Mesendoderm (in vitro differentiated cells): Measurements from ENCODE around the gene BMI1.
A peak's percentile ranks its signal among the peaks of the same experiment; 100 is the strongest.
"Not testable (repeated sequence)": the region's sequence is repeated elsewhere in the genome, so short reads cannot be mapped to it uniquely, and the experiment has no call there.

Source experiments
- DNase-seq: peaks from one replicate; pipeline ENCODE4 v3.0.0; 2013
- H2AK5ac ChIP-seq: 2 replicates; pipeline ENCODE4 v1.6.1; 2013; ENCODE audit warnings: low read length, inconsistent platforms
- H2BK120ac ChIP-seq: 2 replicates; pipeline ENCODE4 v1.6.1; 2013; ENCODE audit warnings: low read depth, mild to moderate bottlenecking, low read length, moderate library complexity, mixed read lengths
- H2BK15ac ChIP-seq: replicated peaks from 2 replicates; pipeline ENCODE4 v1.6.1; 2013; ENCODE audit warnings: low read depth, mild to moderate bottlenecking, moderate library complexity
- H2BK5ac ChIP-seq: 2 replicates; pipeline ENCODE4 v1.6.1; 2013; ENCODE audit warnings: low read length, inconsistent platforms
- H3K18ac ChIP-seq: 2 replicates; pipeline ENCODE4 v1.6.1; 2013; ENCODE audit warnings: mild to moderate bottlenecking, low read length, mixed read lengths
- H3K23ac ChIP-seq: one replicate; pipeline ENCODE4 v1.6.1; 2013; ENCODE audit warnings: low read length
- H3K27ac ChIP-seq: 2 replicates; pipeline ENCODE4 v1.5.1; 2013; ENCODE audit warnings: low read depth, mild to moderate bottlenecking, inconsistent platforms, low read length, moderate library complexity
- H3K27me3 ChIP-seq: 2 replicates; pipeline ENCODE4 v1.6.1; 2013; ENCODE audit warnings: low read length, control low read depth, mild to moderate bottlenecking, inconsistent platforms; ENCODE audit not compliant: insufficient read depth, poor library complexity
- H3K36me3 ChIP-seq: 2 replicates; pipeline ENCODE4 v1.6.1; 2013; ENCODE audit warnings: low read length, inconsistent platforms; ENCODE audit not compliant: control insufficient read depth, insufficient read depth
- H3K4ac ChIP-seq: one replicate; pipeline ENCODE4 v1.6.1; 2013; ENCODE audit warnings: low read depth, mild to moderate bottlenecking, low read length, moderate library complexity
- H3K4me1 ChIP-seq: 2 replicates; pipeline ENCODE4 v1.6.1; 2013; ENCODE audit warnings: low read depth, low read length, inconsistent platforms; ENCODE audit not compliant: control insufficient read depth
- H3K4me2 ChIP-seq: 2 replicates; pipeline ENCODE4 v1.6.1; 2013; ENCODE audit warnings: low read length
- H3K4me3 ChIP-seq: 2 replicates; pipeline ENCODE4 v1.5.1; 2013; ENCODE audit warnings: mild to moderate bottlenecking, low read length
- H3K56ac ChIP-seq: one replicate; pipeline ENCODE4 v1.6.1; 2013; ENCODE audit warnings: low read length
- H3K79me1 ChIP-seq: 2 replicates; pipeline ENCODE4 v1.6.1; 2013; ENCODE audit warnings: low read length, inconsistent platforms
- H3K79me2 ChIP-seq: 2 replicates; pipeline ENCODE4 v1.6.1; 2013; ENCODE audit warnings: mild to moderate bottlenecking, low read length; ENCODE audit not compliant: control insufficient read depth, insufficient read depth
- H3K9ac ChIP-seq: 2 replicates; pipeline ENCODE4 v1.6.1; 2013; ENCODE audit warnings: low read length, inconsistent platforms
- H4K5ac ChIP-seq: one replicate; pipeline ENCODE4 v1.6.1; 2013; ENCODE audit warnings: low read length
- H4K8ac ChIP-seq: one replicate; pipeline ENCODE4 v1.6.1; 2013; ENCODE audit warnings: low read depth, mild to moderate bottlenecking, control low read depth, low read length, moderate library complexity
- WGBS: extraction: QIAGEN DNeasy Blood & Tissue Kit; methylation state at CpG from one replicate; pipeline ENCODE4 v1.1.7; 2013; ENCODE audit warnings: low lambda C conversion rate, missing lambda C conversion rate; ENCODE audit not compliant: insufficient coverage; ENCODE audit errors: extremely low coverage; 5-methylcytosine and 5-hydroxymethylcytosine counted together

Gene BMI1

GRCh38 chr10:22309180-22310000 lies 11.5 kb upstream of the BMI1 start:
- Histone ChIP-seq H3K79me2 (no peaks in the 10 kb centered on the region), H3K4ac (no peak overlapping the region), H3K4me3 (no peak overlapping the region), H3K79me1 (no peaks in the 10 kb centered on the region), H3K9ac (no peak overlapping the region), H2BK120ac (no peak overlapping the region), H3K4me2 (no peak overlapping the region), H2BK15ac (no peak overlapping the region), H3K27me3 (no peaks in the 10 kb centered on the region), H2AK5ac (no peak overlapping the region), H3K36me3 (no peaks in the 10 kb centered on the region), H3K23ac (no peak overlapping the region), H4K5ac (no peak overlapping the region), H3K27ac (no peak overlapping the region), H2BK5ac (no peak overlapping the region), H3K56ac (no peak overlapping the region), H3K18ac (no peak overlapping the region), H4K8ac (no peak overlapping the region), H3K4me1 (no peaks in the 10 kb centered on the region)
- no CpG with 5 or more reads among the region's 4 CpGs for WGBS
- no peak for DNase-seq

GRCh38 chr10:22310012-22310411 lies 10.9 kb upstream of the BMI1 start:
- not testable (repeated sequence) for DNase-seq, H3K4me2 ChIP-seq, H3K18ac ChIP-seq, H3K27me3 ChIP-seq, H3K79me2 ChIP-seq, H2BK120ac ChIP-seq, H4K5ac ChIP-seq, H4K8ac ChIP-seq, H3K4me1 ChIP-seq, H2AK5ac ChIP-seq, H3K56ac ChIP-seq, H3K4me3 ChIP-seq, H2BK5ac ChIP-seq, H3K4ac ChIP-seq, H3K79me1 ChIP-seq, H2BK15ac ChIP-seq, H3K9ac ChIP-seq, H3K27ac ChIP-seq, H3K36me3 ChIP-seq, H3K23ac ChIP-seq
- WGBS, result no CpG with 5 or more reads among the region's 10 CpGs

- H3K36me3 ChIP-seq, result no peaks in the 10 kb centered on the region
- no peak overlapping the region for H2BK120ac ChIP-seq
- peaks cover 4% of the 10 kb centered on the region for H3K27me3 ChIP-seq
- H3K79me2 ChIP-seq, result no peaks in the 10 kb centered on the region
- no peak overlapping the region for H3K4me3 ChIP-seq
- no peak overlapping the region for H3K56ac ChIP-seq
- no peak overlapping the region for H3K9ac ChIP-seq
- H3K4me2 ChIP-seq, result no peak overlapping the region
- no peak overlapping the region for H3K18ac ChIP-seq
- H2BK5ac ChIP-seq, result no peak overlapping the region
- no peaks in the 10 kb centered on the region for H3K79me1 ChIP-seq
- no peak overlapping the region for H3K4ac ChIP-seq
- no peak overlapping the region for H4K5ac ChIP-seq
- no peak for DNase-seq
- no peak overlapping the region for H3K27ac ChIP-seq
- H3K4me1 ChIP-seq, result no peaks in the 10 kb centered on the region
- H2BK15ac ChIP-seq, result no peak overlapping the region
- H4K8ac ChIP-seq, result no peak overlapping the region
- no peak overlapping the region for H3K23ac ChIP-seq
- no peak overlapping the region for H2AK5ac ChIP-seq
Measured at GRCh38 chr10:22310928-22311327, 10.0 kb upstream of the BMI1 start.

GRCh38 chr10:22314852-22315251 lies 6.0 kb upstream of the BMI1 start:
- no peaks in the 10 kb centered on the region for H3K79me1 ChIP-seq
- H3K27ac ChIP-seq, result no peak overlapping the region
- H2BK5ac ChIP-seq, result no peak overlapping the region
- H3K4me2 ChIP-seq, result no peak overlapping the region
- no peak overlapping the region for H2AK5ac ChIP-seq
- peaks cover 8% of the 10 kb centered on the region for H3K27me3 ChIP-seq
- no peak overlapping the region for H3K4me3 ChIP-seq
- no peak overlapping the region for H4K5ac ChIP-seq
- WGBS, result no CpG with 5 or more reads among the region's 2 CpGs
- H4K8ac ChIP-seq, result no peak overlapping the region
- no peak overlapping the region for H2BK15ac ChIP-seq
- no peaks in the 10 kb centered on the region for H3K36me3 ChIP-seq
- no peak overlapping the region for H3K9ac ChIP-seq
- H3K79me2 ChIP-seq, result no peaks in the 10 kb centered on the region
- no peak overlapping the region for H2BK120ac ChIP-seq
- H3K56ac ChIP-seq, result no peak overlapping the region
- no peak for DNase-seq
- no peak overlapping the region for H3K23ac ChIP-seq
- no peak overlapping the region for H3K4ac ChIP-seq
- no peak overlapping the region for H3K18ac ChIP-seq
- no peaks in the 10 kb centered on the region for H3K4me1 ChIP-seq

- DNase-seq, result peak; percentile 74
- Histone ChIP-seq H3K56ac (peak overlapping the region; percentile 84), H3K36me3 (no peaks in the 10 kb centered on the region), H3K23ac (no peak overlapping the region), H2BK5ac (no peak overlapping the region), H4K8ac (no peak overlapping the region), H2BK15ac (no peak overlapping the region), H3K18ac (peak overlapping the region; percentile 80), H2AK5ac (no peak overlapping the region), H3K27ac (no peak overlapping the region), H3K4me1 (no peaks in the 10 kb centered on the region), H2BK120ac (peak overlapping the region; percentile 32), H3K4me3 (peak overlapping the region; percentile 61), H3K27me3 (peaks cover 9% of the 10 kb centered on the region), H3K79me1 (no peaks in the 10 kb centered on the region), H3K4ac (no peak overlapping the region), H3K79me2 (no peaks in the 10 kb centered on the region), H3K4me2 (peak overlapping the region; percentile 39), H3K9ac (peak overlapping the region; percentile 67), H4K5ac (no peak overlapping the region)
- WGBS, result no CpG with 5 or more reads among the region's 53 CpGs
Measured at GRCh38 chr10:22315455-22316285, 5.2 kb upstream of the BMI1 start.
